Measurements from ENCODE around the gene THAP9.
"Not testable (repeated sequence)": the region's sequence is repeated elsewhere in the genome, so short reads cannot be mapped to it uniquely, and the experiment has no call there.

THAP9 gene

GRCh38 chr4:82898322-82899243 is 2.0 kb upstream of the THAP9 start:
- DNase-seq = peak; percentile 43

GRCh38 chr4:82899374-82900065 is 1.0 kb upstream of the THAP9 start:
- peak; percentile 58 for DNase-seq

DNA sequence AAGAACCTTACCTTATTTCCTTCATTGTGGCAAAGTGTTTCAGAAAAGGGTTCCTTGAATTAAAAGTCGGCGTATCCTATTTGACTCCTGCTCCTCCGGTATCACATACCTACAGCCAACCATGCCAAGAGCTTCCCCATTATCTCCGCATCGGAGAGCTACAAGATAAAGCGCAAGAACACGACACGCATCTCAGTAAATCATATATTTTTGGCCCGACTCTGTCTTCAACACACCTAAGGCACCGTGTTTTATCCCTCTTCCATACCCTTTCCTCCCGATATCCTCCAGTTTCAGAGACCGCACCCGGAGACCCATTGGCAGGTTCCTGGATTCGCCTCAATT is 497 bp upstream of the THAP9 start:
- DNase-seq = no peak

- DNase-seq = no peak
Observed at GRCh38 chr4:82901183-82901718, 716 bp downstream of the THAP9 start.

- DNase-seq = no peak
Observed at GRCh38 chr4:82903737-82904136, 3.2 kb downstream of the THAP9 start.

DNA sequence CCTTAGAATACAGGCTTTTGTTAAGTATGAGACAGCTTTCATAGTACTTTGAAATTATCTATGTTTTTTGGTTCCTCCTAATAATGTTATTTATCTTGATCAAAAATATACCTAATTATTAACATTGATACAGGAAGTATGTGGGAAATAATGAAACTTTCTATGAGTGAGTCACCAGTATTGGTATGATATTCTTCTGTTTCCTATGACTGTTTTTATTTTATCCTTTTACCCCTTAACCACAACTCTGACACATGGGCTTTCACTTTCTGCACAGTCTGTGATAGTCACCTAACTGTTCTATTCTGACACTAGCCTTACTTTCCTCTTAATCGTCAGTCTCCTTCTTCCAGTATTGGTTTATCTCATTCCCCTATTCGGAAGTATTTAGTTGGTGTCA is 4.7 kb downstream of the THAP9 start:
- no peak for DNase-seq

GRCh38 chr4:82906469-82906868 is 5.9 kb downstream of the THAP9 start:
- no peak for DNase-seq

DNA sequence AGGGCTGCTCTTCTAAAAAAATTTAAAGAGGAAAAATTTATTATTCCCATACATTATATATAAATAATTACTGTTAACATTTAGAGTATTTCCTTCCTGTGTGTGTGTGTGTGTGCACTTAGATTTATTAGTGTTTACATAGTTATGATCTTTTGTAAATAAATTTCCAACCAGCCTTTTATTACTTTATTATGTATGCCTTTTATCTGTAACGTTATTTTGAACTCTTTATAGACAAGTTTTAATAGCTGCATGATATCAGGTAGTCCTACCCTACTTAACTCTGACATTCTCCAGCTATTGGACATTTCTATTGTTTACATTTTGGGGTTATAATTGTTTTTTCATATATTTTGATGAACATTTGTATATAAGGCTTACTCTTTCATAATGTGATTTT is 8.8 kb downstream of the THAP9 start:
- DNase-seq = no peak

DNA sequence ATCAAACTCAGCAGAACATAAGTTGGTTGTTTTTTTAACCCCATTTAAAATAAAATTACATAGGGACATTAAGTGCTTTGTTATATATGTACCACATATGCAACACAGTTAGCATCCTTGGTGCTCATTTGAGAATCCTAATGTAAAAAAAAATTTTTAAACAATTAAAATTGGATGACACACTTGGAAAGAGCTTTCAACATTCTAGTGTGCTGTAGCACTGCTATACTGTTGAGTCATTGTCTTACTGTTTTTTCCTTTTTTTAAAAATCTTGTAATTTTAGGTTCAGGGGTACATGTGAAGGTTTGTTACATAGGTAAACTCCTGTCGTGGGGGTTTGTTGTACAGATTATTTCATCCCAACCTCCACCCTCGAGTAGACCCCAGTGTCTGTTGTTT is 12.8 kb downstream of the THAP9 start:
- DNase-seq = no peak

DNA sequence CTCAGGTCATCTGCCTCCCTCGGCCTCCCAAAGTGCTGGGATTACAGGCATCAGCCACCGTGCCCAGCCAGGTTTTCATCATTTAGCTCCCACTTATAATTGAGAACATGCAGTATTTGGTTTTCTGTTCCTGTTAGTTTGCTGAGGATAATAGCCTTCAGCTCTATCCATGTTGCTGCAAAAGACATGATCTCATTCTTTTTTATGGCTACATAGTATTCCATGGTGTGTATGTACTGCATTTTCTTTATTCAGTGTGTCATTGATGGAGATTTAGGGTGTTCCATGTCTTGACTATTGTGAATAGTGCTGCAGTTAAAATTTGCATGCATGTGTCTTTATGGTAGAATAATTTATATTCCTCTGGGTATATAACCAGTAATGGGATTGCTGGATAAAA is 13.4 kb downstream of the THAP9 start:
- DNase-seq = not testable (repeated sequence)

- DNase-seq = no peak
Observed at GRCh38 chr4:82918091-82918490, 17.6 kb downstream of the THAP9 start.

GRCh38 chr4:82919386-82919785 is 18.9 kb downstream of the THAP9 start:
- DNase-seq = no peak

GRCh38 chr4:82921795-82922194 is 21.3 kb downstream of the THAP9 start:
- DNase-seq = no peak

DNA sequence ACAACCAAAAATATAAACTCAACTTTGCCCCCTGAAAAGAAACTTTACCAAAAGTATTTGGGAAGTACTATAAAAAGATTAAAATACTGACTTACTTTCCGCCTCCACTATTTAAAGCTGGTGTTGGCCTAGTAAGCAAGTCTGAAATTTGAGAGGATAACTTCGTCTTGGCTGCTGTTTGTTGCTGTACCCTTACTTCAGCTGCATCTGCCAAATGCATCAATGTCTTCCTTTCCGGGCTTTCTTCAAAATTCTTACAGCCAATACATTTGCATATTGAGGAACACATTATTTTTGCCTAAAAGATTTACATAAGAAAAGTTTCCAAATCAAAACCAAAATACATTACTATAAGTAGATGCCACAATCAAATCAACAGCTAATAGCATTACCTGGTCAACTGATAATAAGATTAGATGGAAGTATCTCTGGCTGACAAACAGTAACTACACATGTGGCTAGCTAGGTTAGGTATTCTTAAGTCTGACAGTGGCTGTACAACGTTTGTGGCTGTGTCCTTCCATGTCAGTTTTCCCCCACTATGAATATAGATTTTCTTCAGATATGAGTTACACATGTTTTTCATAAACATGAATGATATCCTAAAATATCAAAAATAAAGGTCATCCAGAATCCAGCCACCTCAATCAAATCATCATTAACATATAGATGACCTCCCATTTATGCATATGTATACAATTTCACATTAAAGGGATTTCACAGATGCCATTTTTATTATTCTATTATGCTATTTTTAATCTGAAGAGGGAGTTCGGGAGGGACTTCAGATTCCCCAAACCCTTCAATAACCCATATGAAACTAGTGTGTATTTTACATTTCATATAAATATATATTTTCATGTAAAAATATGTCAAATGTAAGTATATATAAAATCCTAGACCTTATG is 30.6 kb downstream of the THAP9 start:
- no peak for DNase-seq

DNA sequence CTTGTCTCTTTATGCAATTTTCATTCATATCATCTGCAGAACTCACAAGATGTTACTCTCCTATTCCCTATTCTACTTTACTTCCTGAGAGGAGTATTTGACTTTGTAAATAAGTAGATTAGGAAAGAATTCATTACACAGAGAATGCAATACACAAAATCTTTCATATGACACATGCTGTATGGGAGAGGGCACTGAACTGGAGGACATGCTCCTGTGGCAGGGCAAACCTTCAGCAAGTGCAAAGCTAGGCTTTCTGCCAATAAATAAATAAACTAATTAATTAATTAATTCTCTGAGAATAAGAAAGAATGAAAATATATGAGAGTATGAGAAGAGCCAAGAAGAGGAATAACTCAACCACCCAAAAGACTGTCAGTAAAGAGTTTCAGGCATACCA is 33.9 kb downstream of the THAP9 start:
- DNase-seq = no peak

- DNase-seq = no peak
Observed at GRCh38 chr4:82939414-82939813, 38.9 kb downstream of the THAP9 start.

GRCh38 chr4:82947498-82947897 is 47.0 kb downstream of the THAP9 start:
- DNase-seq = no peak

DNA sequence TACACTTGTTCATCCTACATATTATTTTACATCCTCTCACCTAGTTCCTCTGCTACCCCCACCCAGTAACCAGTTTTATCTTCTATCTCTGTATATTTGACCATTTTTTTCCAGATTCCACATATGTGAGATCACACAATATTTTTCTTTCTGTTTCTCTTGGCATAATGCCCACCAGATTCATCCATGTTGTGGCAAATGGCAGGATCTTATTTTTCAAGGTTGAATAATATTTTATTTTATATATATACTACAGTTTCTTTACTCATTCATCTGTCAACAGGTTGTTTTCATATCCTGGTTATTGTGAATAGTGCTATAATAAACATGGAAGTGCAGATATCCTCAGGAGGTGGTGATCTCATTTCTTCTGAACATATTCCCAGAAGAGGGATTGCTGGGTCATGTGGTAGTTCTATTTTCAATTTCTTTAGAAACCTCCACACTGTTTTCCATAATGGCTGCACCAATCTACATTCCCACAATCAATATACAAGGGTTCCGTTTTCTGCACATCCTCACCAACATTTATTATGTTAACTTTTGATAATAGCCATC is 48.2 kb downstream of the THAP9 start:
- no peak for DNase-seq

GRCh38 chr4:82951196-82951595 is 50.7 kb downstream of the THAP9 start:
- no peak for DNase-seq

DNA sequence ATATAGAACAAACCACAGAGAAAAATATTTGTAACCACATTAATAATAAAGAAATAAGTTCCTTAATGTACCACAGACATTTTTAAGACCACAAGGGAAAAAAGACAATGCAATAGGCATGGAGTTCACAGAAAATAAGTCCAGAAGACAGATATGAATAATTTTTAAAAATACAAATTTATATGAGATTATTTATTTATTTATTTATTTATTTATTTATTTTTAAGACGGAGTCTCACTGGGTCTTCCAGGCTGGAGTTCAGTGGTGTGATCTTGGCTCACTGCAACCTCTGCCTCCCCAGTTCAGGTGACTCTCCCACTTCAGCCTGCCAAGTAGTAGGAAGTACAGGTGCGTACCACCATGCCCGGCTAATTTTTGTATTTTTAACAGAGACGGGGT is 53.7 kb downstream of the THAP9 start:
- DNase-seq = no peak

- DNase-seq = no peak
Observed at GRCh38 chr4:82957045-82957444, 56.5 kb downstream of the THAP9 start.

- DNase-seq = no peak
Observed at GRCh38 chr4:82965763-82966162, 65.2 kb downstream of the THAP9 start.

GRCh38 chr4:82968972-82969371 is 68.4 kb downstream of the THAP9 start:
- DNase-seq = no peak
